Effector memory CD4-positive, alpha-beta T cell (primary cell): ENCODE data around the gene ARHGAP28.

Source experiments
- DNase-seq, 3 donors: peaks; one replicate each; pipeline ENCODE4 v3.0.0-alpha.2; 2020
- H3K27ac ChIP-seq: 2 replicates; pipeline ENCODE4 v1.7.0; 2013; ENCODE audit warnings: mild to moderate bottlenecking, low read length, moderate library complexity; ENCODE audit not compliant: insufficient read depth, poor library complexity, severe bottlenecking
- H3K27me3 ChIP-seq: replicated peaks from 2 replicates; pipeline ENCODE4 v1.7.0; 2013; ENCODE audit warnings: mild to moderate bottlenecking, low read length; ENCODE audit not compliant: insufficient read depth, control insufficient read depth, poor library complexity, severe bottlenecking
- H3K36me3 ChIP-seq: 2 replicates; pipeline ENCODE4 v1.7.0; 2013; ENCODE audit warnings: mild to moderate bottlenecking, low read length, moderate library complexity; ENCODE audit not compliant: control insufficient read depth, insufficient read depth
- H3K4me1 ChIP-seq: 2 replicates; pipeline ENCODE4 v1.7.0; 2013; ENCODE audit warnings: low read length, mild to moderate bottlenecking; ENCODE audit not compliant: control insufficient read depth, insufficient read depth, poor library complexity, severe bottlenecking
- H3K4me3 ChIP-seq: 2 replicates; pipeline ENCODE4 v1.7.0; 2013; ENCODE audit warnings: low read length, low read depth, mild to moderate bottlenecking; ENCODE audit not compliant: insufficient read depth, poor library complexity, severe bottlenecking
- H3K9me3 ChIP-seq: 2 replicates; pipeline ENCODE4 v1.7.0; 2013; ENCODE audit warnings: mild to moderate bottlenecking, low read length, moderate library complexity; ENCODE audit not compliant: control insufficient read depth

Gene ARHGAP28

GRCh38 chr18:6746386-6746960, 17.0 kb downstream of the ARHGAP28 start:
- Histone ChIP-seq H3K4me3 (no peak overlapping the region), H3K36me3 (no peaks in the 10 kb centered on the region), H3K9me3 (no peaks in the 10 kb centered on the region), H3K27ac (no peak overlapping the region), H3K4me1 (no peaks in the 10 kb centered on the region), H3K27me3 (no peaks in the 10 kb centered on the region)
- DNase-seq: no peak

DNA sequence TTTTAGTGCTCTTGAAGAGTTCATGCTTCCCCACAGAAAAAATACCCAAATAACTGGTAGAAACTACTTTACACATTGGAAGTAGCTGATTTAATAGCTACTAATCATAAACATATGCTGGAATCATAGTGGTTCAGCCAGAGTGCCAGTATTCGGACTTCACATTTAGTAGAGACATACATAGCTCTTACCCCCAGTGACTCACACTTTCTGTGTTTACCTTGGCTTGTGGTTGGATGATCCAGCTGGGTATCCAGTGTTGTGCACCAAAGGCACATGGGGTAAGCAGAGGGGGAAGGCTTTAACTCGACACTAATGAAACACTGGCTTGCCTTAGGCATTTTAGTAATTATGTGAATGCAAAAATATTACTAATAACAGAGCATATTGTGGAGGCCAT, 18.1 kb downstream of the ARHGAP28 start:
- Histone ChIP-seq H3K9me3 (no peaks in the 10 kb centered on the region), H3K27me3 (no peaks in the 10 kb centered on the region), H3K36me3 (no peaks in the 10 kb centered on the region), H3K27ac (no peak overlapping the region), H3K4me3 (no peak overlapping the region), H3K4me1 (no peaks in the 10 kb centered on the region)
- DNase-seq: no peak

DNA sequence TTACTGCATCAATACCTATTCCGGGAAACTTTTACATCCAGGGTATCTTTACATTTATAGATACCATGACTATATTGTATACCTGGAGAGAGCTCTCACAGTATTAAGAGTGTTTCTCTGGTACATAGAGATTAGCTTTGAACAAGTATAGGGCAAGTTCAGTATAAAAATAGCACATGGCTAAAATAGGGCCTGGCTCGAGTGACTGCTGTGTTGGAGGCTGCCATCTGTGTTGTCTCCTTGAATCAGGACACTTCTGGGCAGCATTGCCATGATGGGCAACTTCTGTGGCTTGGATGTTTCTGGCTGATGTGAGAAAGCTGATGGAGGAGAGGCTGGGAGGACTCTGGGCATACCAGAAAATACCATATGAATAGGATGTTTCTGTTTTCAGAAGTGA, 18.7 kb downstream of the ARHGAP28 start:
- Histone ChIP-seq H3K27me3 (no peaks in the 10 kb centered on the region), H3K4me3 (no peak overlapping the region), H3K9me3 (no peaks in the 10 kb centered on the region), H3K36me3 (no peaks in the 10 kb centered on the region), H3K4me1 (no peaks in the 10 kb centered on the region), H3K27ac (no peak overlapping the region)
- DNase-seq: no peak

DNA sequence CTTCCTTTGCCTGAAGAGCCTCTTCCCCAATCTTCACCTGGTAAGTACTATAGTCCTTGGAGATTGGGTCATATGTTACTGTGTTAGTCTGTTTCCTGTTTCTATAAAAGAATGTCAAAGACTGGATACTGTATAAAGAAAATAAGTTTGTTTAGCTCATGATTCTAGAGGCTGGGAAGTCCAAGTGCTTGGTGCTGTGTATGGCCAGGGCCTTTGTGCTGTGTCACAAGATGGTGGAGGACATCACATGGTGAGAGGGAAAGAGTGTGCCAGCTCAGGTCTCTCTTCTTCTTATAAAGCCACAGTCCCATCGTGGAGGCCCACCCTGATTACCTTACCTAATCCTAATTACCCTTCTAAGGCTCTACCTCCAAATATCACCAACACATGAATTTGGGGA, 20.9 kb downstream of the ARHGAP28 start:
- Histone ChIP-seq H3K4me3 (no peak overlapping the region), H3K9me3 (no peaks in the 10 kb centered on the region), H3K27me3 (no peaks in the 10 kb centered on the region), H3K4me1 (no peaks in the 10 kb centered on the region), H3K36me3 (no peaks in the 10 kb centered on the region), H3K27ac (no peak overlapping the region)
- DNase-seq: no peak

DNA sequence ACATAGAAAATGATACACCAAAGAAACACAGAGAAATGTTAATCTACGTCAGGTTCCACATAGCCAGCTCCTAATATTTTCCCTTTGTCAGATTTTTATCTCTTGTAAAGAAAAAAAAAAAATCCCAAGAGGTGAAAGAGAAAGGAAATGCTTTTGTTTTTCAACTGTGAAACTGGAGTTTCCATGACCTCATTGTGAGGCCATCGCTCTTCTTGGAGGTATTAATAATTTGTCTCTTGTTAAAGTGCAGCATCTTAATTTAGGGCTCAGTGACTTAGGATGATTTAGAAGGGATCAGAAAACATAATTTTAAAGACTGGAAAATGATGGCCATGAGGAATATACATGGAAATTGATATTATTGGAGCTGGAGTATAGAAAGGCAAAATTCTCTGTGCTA, 21.7 kb downstream of the ARHGAP28 start:
- no peak for DNase-seq
- Histone ChIP-seq H3K27me3 (no peaks in the 10 kb centered on the region), H3K36me3 (no peaks in the 10 kb centered on the region), H3K9me3 (no peaks in the 10 kb centered on the region), H3K27ac (no peak overlapping the region), H3K4me3 (no peak overlapping the region), H3K4me1 (no peaks in the 10 kb centered on the region)

GRCh38 chr18:6752202-6752860, 22.8 kb downstream of the ARHGAP28 start:
- H3K27ac ChIP-seq: no peak overlapping the region
- no peaks in the 10 kb centered on the region for H3K36me3 ChIP-seq
- H3K4me1 ChIP-seq: no peaks in the 10 kb centered on the region
- H3K9me3 ChIP-seq: no peaks in the 10 kb centered on the region
- no peak for DNase-seq
- no peaks in the 10 kb centered on the region for H3K27me3 ChIP-seq
- H3K4me3 ChIP-seq: no peak overlapping the region

GRCh38 chr18:6755107-6755506, 25.6 kb downstream of the ARHGAP28 start:
- H3K4me1 ChIP-seq: no peaks in the 10 kb centered on the region
- no peak overlapping the region for H3K4me3 ChIP-seq
- H3K27me3 ChIP-seq: no peaks in the 10 kb centered on the region
- no peaks in the 10 kb centered on the region for H3K9me3 ChIP-seq
- H3K36me3 ChIP-seq: no peaks in the 10 kb centered on the region
- H3K27ac ChIP-seq: no peak overlapping the region
- DNase-seq: no peak

DNA sequence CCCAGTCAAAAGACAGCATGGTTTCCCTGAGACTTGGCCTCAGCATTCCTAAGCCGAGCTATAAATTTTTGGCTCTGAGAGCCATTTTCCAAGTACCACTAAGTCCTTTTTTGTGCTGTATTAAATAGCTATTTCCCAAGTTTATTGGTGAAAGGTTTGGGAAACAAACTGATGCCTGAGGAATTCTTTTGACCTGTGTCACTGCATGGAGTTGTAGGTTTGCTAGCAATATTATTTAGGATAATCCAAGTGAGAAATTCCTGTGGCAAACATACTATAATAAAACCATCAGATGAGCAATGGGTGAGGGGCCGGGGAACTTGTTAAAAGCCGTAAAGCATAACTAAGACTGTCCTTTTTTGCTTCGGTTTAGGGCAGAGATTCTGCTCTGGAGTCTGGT, 28.4 kb downstream of the ARHGAP28 start:
- H3K27me3 ChIP-seq: no peaks in the 10 kb centered on the region
- no peaks in the 10 kb centered on the region for H3K4me1 ChIP-seq
- DNase-seq: no peak
- no peak overlapping the region for H3K27ac ChIP-seq
- H3K9me3 ChIP-seq: no peaks in the 10 kb centered on the region
- no peak overlapping the region for H3K4me3 ChIP-seq
- H3K36me3 ChIP-seq: no peaks in the 10 kb centered on the region

- Histone ChIP-seq H3K36me3 (no peaks in the 10 kb centered on the region), H3K9me3 (no peaks in the 10 kb centered on the region), H3K4me1 (no peaks in the 10 kb centered on the region), H3K27ac (no peak overlapping the region), H3K27me3 (no peaks in the 10 kb centered on the region), H3K4me3 (no peak overlapping the region)
- no peak for DNase-seq
Observed at GRCh38 chr18:6759579-6759978, 30.1 kb downstream of the ARHGAP28 start.

GRCh38 chr18:6763524-6763923, 34.0 kb downstream of the ARHGAP28 start:
- H3K27me3 ChIP-seq: no peaks in the 10 kb centered on the region
- no peak overlapping the region for H3K27ac ChIP-seq
- no peak overlapping the region for H3K4me3 ChIP-seq
- H3K36me3 ChIP-seq: no peaks in the 10 kb centered on the region
- no peak for DNase-seq
- no peaks in the 10 kb centered on the region for H3K4me1 ChIP-seq
- no peaks in the 10 kb centered on the region for H3K9me3 ChIP-seq
